B cell (primary cell): ENCODE data around the gene WDR33.

Experiments used
- CTCF ChIP-seq: fragments of 200-600 bp; IDR thresholded peaks from one replicate; pipeline ENCODE4 v1.8.0; 2022; ENCODE audit warnings: antibody characterized with exemption, mild to moderate bottlenecking
- EZH2 ChIP-seq: IDR thresholded peaks from 2 replicates; pipeline ENCODE4 v1.6.1; 2012; ENCODE audit warnings: borderline replicate concordance, low read depth, mild to moderate bottlenecking, moderate library complexity, low read length; ENCODE audit not compliant: insufficient read depth, poor library complexity, severe bottlenecking

- TF ChIP-seq CTCF (no peak), EZH2 (no peak)
Observed at GRCh38 chr2:127826047-127826446, 15.1 kb upstream of the WDR33 start.
